ENCODE data around the gene PKM.

Gene PKM

GRCh38 chr15:72155635-72156616 is 75.1 kb downstream of the PKM start:
- DNase-seq (ENCODE audit: low spot score): peak; percentile 76

DNA sequence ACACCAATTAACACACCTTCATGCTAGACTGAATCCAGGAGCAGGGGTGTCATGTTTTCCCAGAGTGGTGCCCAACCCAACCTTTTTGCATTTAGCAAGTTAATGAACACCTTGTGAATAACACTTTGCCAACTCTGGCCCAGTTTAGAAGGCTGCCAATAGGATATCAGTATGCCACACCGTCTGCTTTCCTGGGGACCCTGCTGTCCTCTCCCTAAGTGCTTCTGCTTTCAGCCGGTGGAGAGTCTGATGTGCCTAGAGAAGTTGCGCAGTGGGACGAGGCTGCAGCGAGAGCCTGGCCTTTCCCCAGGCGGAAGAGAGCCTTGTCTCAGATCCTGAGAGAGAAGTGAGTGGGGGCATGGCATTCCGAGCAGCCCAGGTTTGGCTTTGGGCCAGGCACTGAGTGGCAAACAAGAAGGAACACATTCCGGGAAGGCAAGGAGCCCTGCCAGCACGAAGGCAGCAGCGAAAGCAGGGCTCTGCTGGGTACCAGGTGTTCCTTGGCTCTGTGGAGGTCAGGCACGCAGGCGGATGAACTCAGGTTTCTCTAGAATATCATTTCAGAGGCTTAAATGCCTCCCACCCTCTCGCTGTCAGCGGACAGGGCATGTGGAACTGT is 75.9 kb downstream of the PKM start:
- DNase-seq (ENCODE audit: low spot score): no peak

DNA sequence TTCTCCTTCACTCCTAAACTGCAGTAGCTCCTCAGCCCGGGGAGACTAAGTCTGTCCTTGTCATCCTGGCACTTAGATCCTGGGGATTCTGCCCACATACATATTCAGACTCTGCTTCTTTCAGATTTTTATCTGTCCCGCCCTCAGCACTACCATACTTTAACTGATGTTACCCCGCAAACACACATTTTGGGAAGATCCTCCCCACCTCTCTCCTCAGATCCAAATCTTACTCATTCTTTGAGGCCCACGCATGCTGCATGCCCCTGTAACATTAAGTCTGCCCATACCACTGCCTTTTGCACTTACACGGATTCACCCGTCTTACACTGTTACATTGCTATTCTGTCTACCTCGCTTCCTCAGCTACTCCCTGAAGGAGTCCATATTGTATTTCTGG is 76.7 kb downstream of the PKM start:
- DNase-seq (ENCODE audit: low spot score): no peak

GRCh38 chr15:72153269-72154000 is 77.6 kb downstream of the PKM start:
- no peak for DNase-seq (ENCODE audit: low spot score)

Data from CD4-positive, alpha-beta T cell treated with Interleukin-15 for 4 hours (primary cell).